ENCODE results near the gene STIP1.

Gene STIP1

DNA sequence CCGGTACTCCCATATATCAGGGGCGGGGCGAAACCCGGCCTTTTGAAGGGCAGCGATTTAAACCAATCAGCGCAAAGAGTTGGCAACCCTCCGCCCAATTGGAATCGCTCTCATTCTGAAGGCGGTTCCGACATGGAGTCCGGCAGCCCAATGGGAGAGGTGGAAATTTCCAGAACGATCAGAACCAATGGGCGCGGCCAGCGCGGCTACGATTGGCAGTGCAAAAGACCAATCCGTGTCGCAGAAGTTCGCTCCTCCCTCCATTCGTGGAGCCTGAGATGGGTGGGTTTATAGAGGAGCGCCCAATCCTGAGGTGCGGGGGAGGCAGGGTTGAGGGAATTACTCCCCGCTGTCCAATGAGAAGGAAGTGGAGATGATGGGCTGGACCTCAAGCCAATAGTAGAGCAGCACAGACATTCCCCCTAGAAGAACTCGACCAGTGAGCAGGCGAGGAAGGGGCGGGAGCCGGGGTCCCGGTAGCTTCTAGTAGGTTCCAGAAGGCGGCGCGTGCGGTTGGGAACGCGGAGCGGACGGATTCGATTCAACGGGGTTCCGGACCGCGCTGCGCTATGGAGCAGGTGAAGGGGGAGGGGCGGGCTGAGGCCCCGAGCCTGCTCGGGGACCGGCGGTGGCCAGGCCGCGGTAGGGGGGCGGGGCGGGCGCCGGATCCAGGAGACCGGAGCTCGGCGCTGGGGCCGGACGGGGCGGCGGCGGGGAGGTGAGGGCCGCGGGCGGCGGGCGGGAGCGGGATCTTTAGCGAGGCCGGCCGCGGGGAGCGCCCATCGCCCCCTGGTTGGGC, at the start of gene STIP1:
Gene STIP1, plus strand, starts transcription at position 479 of the 799 bp plus-strand sequence. Its CDS starts 91 bp downstream, at position 570.
- peaks cover 12% of the 10 kb centered on the region for H3K4me1 ChIP-seq (ENCODE audit: insufficient read depth, insufficient read length)
- H3K4me3 ChIP-seq (ENCODE audit: insufficient read length, low read depth) = peak within 1 kb of the TSS; percentile 84
- peak within 1 kb of the TSS; percentile 99 for H3K9ac ChIP-seq (ENCODE audit: insufficient read length, low read depth)
- TF ChIP-seq SUZ12 (IDR thresholded peaks at IDR 0.05; ENCODE audit: extremely low read depth, insufficient read depth, insufficient read length) (no peak), ZNF274 (IDR thresholded peaks at IDR 0.05; ENCODE audit: low read depth, low read length) (no peak), YY1 (IDR thresholded peaks at IDR 0.05; ENCODE audit: insufficient read depth, insufficient read length) (no peak)
- H3K9me3 ChIP-seq (ENCODE audit: insufficient read depth, low read length) = no peaks in the 10 kb centered on the region
- H3K27me3 ChIP-seq (ENCODE audit: insufficient read depth, insufficient read length) = no peaks in the 10 kb centered on the region
- peak; percentile 100 for DNase-seq (ENCODE audit: low read depth, low spot score)
- peaks cover 25% of the 10 kb centered on the region for H3K36me3 ChIP-seq (ENCODE audit: insufficient read depth, insufficient read length, low read length)

DNA sequence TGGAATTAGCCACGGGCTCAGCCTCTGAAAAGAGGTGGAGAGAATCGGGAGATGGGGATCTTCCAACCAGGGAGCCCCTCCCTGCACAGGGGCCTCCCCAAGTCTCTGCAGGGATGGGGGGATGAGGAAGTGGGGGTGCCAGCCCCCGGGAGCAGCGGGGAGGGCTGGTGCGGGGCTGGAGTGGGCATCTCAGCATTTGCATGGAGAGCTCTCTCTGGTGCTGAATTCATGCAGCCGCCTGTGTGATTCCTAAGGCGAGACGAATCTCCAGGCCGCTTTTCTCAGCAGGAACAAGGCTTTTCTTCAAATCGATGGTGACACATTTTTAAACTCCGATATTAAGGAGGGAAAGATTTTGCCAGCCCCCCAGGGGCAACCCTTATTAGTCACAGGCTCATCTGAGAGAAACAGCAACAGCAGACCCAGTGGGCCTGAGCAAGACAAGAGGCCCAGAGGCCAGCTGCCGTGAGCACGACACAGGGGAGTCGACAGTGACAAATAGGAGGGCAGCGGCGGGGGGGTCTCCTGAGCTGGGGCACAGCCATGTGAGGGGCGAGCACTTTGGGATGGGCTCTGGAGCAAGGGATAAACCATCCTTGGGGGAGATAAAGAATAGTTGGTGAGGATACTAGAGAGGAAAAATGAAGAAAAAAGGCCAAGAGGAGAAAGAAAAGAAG, 49.1 kb upstream of the STIP1 start:
- Histone ChIP-seq H3K9ac (ENCODE audit: insufficient read length, low read depth) (no peak overlapping the region), H3K4me1 (ENCODE audit: insufficient read depth, insufficient read length) (peaks cover 17% of the 10 kb centered on the region), H3K4me3 (ENCODE audit: insufficient read length, low read depth) (no peak overlapping the region), H3K27me3 (ENCODE audit: insufficient read depth, insufficient read length) (peaks cover 39% of the 10 kb centered on the region), H3K36me3 (ENCODE audit: insufficient read depth, insufficient read length, low read length) (no peaks in the 10 kb centered on the region), H3K9me3 (ENCODE audit: insufficient read depth, low read length) (no peaks in the 10 kb centered on the region)
- no peak for DNase-seq (ENCODE audit: low read depth, low spot score)
- TF ChIP-seq ZNF274 (IDR thresholded peaks at IDR 0.05; ENCODE audit: low read depth, low read length) (no peak), SUZ12 (IDR thresholded peaks at IDR 0.05; ENCODE audit: extremely low read depth, insufficient read depth, insufficient read length) (no peak), YY1 (IDR thresholded peaks at IDR 0.05; ENCODE audit: insufficient read depth, insufficient read length) (no peak)

DNA sequence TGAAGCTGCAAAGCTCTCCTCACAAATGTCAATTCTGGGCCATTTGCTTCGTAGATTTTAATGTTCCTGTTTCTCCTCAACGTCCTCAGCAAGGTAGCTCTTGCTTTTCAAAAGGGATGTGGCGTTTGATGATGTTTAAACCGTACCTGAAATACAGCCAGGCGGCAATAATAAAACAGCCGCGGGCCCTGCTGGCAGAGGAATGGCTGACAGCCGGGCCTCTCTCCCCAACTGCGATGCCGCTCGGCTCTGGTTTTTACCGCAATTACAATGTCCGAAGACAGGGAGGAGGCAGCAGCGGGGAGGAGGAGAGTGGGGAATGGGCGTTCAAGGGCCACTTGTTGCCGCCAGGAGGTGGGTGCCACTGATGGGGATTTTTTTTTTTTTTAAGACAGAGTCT, 47.6 kb upstream of the STIP1 start:
- H3K27me3 ChIP-seq (ENCODE audit: insufficient read depth, insufficient read length) = peaks cover 42% of the 10 kb centered on the region
- no peak for DNase-seq (ENCODE audit: low read depth, low spot score)
- H3K9ac ChIP-seq (ENCODE audit: insufficient read length, low read depth) = no peak overlapping the region
- H3K4me3 ChIP-seq (ENCODE audit: insufficient read length, low read depth) = no peak overlapping the region
- peaks cover 5% of the 10 kb centered on the region for H3K4me1 ChIP-seq (ENCODE audit: insufficient read depth, insufficient read length)
- H3K9me3 ChIP-seq (ENCODE audit: insufficient read depth, low read length) = no peaks in the 10 kb centered on the region
- TF ChIP-seq YY1 (IDR thresholded peaks at IDR 0.05; ENCODE audit: insufficient read depth, insufficient read length) = no peak
- TF ChIP-seq SUZ12 (IDR thresholded peaks at IDR 0.05; ENCODE audit: extremely low read depth, insufficient read depth, insufficient read length) = no peak
- no peak for TF ChIP-seq ZNF274 (IDR thresholded peaks at IDR 0.05; ENCODE audit: low read depth, low read length)
- no peaks in the 10 kb centered on the region for H3K36me3 ChIP-seq (ENCODE audit: insufficient read depth, insufficient read length, low read length)

DNA sequence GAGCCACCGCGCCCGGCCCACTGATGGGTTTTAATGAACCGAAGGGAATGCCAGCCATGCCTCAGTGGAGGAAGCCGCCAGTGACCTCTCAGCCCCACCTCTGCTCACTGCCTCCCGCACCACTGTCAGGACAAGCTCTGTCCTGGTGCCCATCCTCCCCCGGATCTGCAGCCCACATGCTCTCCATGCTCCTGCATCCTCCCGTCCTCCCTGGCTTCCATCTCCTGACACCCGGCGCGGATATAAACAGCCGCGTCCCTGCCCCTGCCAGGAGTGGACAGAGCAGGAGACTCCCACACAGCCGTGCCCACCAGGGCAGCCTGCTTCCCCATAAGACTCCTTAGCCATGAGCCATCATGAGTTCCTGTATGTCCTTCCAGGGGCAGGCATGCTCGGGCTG, 46.9 kb upstream of the STIP1 start:
- TF ChIP-seq YY1 (IDR thresholded peaks at IDR 0.05; ENCODE audit: insufficient read depth, insufficient read length) = no peak
- no peaks in the 10 kb centered on the region for H3K36me3 ChIP-seq (ENCODE audit: insufficient read depth, insufficient read length, low read length)
- no peak overlapping the region for H3K4me3 ChIP-seq (ENCODE audit: insufficient read length, low read depth)
- no peaks in the 10 kb centered on the region for H3K9me3 ChIP-seq (ENCODE audit: insufficient read depth, low read length)
- H3K4me1 ChIP-seq (ENCODE audit: insufficient read depth, insufficient read length) = peaks cover 3% of the 10 kb centered on the region
- DNase-seq (ENCODE audit: low read depth, low spot score) = no peak
- H3K9ac ChIP-seq (ENCODE audit: insufficient read length, low read depth) = no peak overlapping the region
- peaks cover 38% of the 10 kb centered on the region for H3K27me3 ChIP-seq (ENCODE audit: insufficient read depth, insufficient read length)

DNA sequence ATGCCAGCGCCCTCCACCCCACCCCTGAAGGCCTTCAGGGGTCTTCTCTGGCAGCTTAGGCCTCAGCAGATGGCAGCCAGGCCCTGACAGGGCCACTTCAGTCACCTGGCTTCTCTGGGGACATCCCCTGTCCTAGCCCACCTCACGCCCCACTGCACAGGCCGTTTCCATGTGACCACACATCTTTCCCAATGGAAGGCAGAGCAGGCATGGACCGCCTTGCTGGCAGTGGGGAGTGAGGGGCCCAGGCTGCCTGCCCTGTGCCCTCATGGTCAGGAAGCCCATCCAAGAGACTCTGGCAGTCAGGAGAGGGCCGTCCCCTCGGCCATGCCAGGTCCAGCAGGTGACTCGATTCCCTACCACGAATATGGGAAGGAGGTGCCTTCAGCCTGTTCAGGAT, 45.9 kb upstream of the STIP1 start:
- peaks cover 3% of the 10 kb centered on the region for H3K4me1 ChIP-seq (ENCODE audit: insufficient read depth, insufficient read length)
- peaks cover 28% of the 10 kb centered on the region for H3K27me3 ChIP-seq (ENCODE audit: insufficient read depth, insufficient read length)
- peak overlapping the region; percentile 32 for H3K9ac ChIP-seq (ENCODE audit: insufficient read length, low read depth)
- no peaks in the 10 kb centered on the region for H3K36me3 ChIP-seq (ENCODE audit: insufficient read depth, insufficient read length, low read length)
- no peaks in the 10 kb centered on the region for H3K9me3 ChIP-seq (ENCODE audit: insufficient read depth, low read length)
- DNase-seq (ENCODE audit: low read depth, low spot score) = no peak
- TF ChIP-seq YY1 (IDR thresholded peaks at IDR 0.05; ENCODE audit: insufficient read depth, insufficient read length) (no peak), ZNF274 (IDR thresholded peaks at IDR 0.05; ENCODE audit: low read depth, low read length) (no peak), SUZ12 (IDR thresholded peaks at IDR 0.05; ENCODE audit: extremely low read depth, insufficient read depth, insufficient read length) (no peak)
- no peak overlapping the region for H3K4me3 ChIP-seq (ENCODE audit: insufficient read length, low read depth)

DNA sequence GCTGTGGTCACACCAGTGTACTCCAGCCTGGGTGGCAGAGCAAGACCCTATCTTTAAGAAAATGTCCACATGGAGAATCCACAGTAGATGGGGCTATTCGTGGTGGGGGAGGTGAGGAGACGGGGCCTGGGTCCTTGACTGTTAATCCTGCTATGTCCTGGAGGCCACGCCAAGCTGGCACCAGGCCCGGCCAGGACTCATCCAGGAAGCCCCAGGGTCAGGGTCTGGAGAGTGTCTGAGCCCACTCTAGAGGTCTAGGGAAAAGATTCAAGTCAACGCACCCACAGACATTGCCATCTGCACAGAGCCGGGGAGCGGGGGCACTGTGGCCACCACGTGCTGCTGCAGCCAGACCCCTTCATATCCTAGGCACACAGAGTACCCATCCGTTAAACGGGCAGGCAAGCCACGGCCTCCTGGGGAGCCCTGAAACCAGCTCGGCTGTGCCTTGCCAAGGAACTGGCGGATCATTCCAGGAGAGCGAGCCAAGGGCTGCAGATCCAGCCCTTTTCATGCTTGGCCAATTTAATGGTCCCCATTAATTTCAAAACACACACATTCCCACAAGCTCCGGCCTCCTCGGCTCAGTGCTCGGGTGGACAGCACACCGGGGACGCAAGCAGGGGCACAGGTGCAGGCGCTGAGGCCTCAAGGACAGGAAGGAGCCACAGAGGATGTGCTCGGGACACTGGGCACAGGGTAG, 44.7 kb upstream of the STIP1 start:
- no peaks in the 10 kb centered on the region for H3K9me3 ChIP-seq (ENCODE audit: insufficient read depth, low read length)
- peaks cover 5% of the 10 kb centered on the region for H3K4me1 ChIP-seq (ENCODE audit: insufficient read depth, insufficient read length)
- no peak for DNase-seq (ENCODE audit: low read depth, low spot score)
- no peaks in the 10 kb centered on the region for H3K36me3 ChIP-seq (ENCODE audit: insufficient read depth, insufficient read length, low read length)
- no peak overlapping the region for H3K4me3 ChIP-seq (ENCODE audit: insufficient read length, low read depth)
- H3K9ac ChIP-seq (ENCODE audit: insufficient read length, low read depth) = no peak overlapping the region
- TF ChIP-seq YY1 (IDR thresholded peaks at IDR 0.05; ENCODE audit: insufficient read depth, insufficient read length) = no peak
- peaks cover 18% of the 10 kb centered on the region for H3K27me3 ChIP-seq (ENCODE audit: insufficient read depth, insufficient read length)
